NCI-H187 (cell line): Measurements from ENCODE around the gene SMARCB1.
A peak's percentile ranks its signal among the peaks of the same experiment; 100 is the strongest.

Source experiments
- DNase-seq, 2 experiments: peaks; one replicate each; lab custom pipeline; 2025; lab: John Stamatoyannopoulos, UW

Gene SMARCB1

DNA sequence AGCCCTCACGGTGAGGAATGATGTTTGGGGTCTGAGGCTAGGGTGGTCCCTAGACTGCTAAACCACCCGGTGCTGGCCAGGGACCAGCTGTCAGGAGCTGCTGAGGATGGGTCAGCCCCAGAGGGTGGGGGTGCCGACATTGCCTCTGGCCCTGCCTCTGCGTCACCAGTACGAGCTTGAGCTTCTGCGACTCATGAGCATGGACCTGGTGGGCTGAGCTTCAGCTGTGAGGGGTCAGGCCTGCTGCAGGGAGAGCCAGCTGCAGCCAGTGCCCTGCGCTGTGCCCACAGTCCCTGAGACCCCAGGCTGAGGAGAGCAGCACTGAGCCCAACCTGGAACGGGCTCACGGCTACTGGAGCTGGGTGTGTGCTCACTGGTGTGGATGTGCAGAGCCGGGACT, 45.0 kb downstream of the SMARCB1 start:
- DNase-seq, result no peak

DNA sequence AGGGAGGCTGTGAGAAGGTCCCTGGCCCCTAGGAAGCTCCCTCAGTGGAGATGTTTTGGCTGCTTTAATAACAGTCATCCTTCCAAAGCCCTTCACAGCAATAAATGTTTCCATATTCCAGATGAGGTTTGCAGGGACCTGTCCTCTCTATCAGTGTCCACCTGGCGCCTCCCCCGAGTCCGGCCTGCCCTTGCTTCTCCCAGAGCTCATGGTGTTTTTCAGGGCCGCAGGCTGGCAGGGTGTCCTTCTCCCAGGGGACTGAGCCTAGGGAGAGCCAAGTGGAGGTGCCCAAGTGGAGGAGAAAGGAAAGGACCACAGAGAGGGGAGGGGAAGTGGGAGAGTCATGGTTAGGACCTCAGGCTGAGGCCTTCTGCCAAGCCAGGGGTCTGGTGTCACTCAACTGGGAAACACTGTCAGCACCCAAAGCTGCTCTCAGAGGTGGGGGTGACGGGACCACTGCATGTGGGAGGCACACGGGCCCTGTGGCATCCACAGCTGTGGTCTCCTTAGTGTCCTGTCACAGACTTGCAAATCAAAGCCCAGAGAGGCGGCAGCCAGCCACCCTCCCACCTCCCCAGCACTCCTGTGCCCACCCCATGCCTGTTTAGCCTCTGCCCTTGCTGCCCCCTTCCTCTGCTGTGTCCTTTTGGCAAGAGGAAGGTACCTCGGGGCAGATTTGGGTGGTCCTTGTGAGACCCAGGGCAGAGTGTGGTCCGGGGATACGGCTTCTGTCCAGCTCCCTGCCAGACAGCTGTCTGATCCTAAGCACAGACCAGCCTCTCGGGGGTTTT, 45.7 kb downstream of the SMARCB1 start:
- no peak for DNase-seq

DNA sequence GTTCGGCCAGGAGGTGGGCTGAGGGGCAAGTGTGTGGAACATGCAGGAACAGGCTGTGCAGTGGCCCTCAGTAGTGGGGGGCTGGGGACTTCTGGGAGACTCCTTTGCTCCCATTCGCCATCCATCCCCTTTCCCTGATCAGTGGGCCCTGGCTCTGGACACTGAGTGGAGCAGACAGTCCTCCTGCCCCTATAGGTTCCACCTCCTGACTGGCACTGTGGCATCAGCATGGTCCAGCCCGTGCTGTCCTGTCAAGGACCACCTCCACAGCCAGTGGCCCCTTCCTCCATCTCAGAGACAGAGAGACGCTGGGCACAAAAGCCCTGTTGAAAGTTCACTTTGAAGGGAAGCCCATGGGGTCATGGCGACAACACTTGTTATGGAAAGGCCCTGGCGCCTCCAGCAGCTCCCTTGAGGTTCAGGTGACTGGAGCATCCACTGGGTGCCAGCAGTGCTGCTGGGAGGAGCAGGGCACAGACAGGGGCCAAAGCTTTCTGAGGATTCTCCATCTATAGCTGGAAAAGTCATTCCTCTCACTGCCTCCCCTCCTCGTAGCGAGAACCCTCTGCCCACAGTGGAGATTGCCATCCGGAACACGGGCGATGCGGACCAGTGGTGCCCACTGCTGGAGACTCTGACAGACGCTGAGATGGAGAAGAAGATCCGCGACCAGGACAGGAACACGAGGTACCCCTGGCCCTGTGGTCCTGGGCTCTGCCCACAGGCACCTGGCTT, 46.4 kb downstream of the SMARCB1 start:
- no peak for DNase-seq

DNA sequence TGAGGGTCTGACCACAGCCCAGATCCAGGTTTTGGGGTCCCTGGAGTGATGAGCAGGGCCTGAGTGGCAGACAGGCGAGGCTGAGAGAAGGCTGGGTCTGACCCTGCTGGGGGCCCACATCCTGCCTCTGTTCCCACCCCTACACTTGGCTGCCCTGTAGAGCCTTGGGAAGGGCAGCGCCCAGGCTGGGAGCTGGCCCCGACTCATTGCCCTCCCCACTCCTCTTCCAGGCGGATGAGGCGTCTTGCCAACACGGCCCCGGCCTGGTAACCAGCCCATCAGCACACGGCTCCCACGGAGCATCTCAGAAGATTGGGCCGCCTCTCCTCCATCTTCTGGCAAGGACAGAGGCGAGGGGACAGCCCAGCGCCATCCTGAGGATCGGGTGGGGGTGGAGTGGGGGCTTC, 47.1 kb downstream of the SMARCB1 start:
- DNase-seq, result no peak

DNA sequence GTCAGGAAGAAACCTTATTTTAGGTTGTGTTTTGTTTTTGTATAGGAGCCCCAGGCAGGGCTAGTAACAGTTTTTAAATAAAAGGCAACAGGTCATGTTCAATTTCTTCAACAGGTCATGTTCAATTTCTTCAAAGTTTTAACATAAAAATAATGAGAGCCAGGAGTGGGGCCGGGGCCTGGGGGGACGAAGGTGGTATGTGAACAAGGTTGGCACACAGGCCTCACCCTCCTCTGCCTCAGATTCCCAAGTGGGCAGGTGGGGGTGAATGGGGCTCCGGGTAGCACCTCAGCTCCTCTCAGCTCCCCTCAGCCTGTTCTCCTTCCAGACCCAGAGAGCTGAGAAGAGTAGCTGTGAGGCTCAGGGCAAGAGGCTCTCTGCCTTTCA, 47.6 kb downstream of the SMARCB1 start:
- no peak for DNase-seq

DNA sequence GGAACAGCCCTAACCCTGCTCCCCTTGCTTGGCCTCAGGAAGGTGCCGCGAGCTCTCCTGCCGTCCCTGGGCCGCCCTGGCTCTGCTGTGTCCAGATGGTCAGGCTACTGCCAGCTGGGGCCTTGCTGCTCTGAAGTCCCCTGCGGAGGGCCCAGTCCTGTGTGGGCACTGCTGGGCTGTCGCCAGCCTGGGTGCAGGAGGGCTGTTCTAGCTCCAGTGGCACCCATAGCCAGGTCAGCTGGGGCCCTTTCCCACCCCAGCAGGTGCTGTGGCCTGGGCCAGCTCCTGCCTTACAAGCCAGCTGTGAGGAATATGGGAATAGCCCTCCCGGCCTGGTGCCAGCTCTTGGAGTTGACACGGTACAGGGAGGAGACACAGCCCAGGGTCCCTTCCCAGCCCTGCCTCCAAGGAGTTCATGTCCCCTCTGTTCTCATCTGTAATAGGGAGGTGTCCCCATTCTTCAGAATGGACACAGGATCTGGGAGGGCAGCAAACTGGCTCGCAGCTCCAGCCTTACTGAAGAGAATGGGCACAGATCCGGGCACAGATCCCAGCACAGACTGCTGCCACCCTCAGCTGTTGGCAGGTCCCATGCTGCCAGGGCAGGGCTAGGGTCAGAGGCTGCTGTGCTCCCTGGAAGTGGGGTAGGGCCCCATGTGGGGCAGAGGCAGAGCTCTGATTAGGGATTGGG, 48.2 kb downstream of the SMARCB1 start:
- DNase-seq, result no peak

DNA sequence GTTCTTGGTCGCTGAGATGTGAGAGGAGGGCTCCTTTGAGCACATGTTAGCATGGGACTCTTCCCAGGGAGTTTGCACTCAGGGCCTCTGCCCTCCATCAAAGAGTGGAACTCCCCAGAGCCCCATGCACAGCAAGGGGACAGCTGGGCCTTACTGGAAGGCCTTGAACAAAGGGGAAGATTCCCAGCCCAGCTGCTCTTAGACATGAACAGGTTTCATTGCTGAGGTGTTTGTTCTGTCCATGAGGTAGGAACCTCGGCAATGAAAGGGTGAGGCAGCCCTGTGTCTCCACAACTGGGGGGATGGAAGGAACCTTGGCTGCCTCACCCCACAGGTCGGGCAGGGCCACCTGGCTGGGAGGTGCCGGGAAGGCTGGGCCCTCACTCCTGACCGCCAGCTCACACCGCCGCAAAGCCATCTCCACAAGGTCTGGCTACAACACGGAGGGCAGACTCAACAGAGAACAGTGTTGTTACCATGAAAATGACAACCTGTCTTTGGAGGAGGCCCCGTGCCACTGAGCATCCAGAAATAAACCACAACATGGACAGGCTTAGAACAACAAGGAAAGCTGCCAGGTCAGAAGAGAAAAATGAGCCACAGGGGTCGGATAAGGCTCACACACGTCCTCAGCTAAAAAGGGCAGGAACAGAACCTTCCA, 48.8 kb downstream of the SMARCB1 start:
- no peak for DNase-seq

DNA sequence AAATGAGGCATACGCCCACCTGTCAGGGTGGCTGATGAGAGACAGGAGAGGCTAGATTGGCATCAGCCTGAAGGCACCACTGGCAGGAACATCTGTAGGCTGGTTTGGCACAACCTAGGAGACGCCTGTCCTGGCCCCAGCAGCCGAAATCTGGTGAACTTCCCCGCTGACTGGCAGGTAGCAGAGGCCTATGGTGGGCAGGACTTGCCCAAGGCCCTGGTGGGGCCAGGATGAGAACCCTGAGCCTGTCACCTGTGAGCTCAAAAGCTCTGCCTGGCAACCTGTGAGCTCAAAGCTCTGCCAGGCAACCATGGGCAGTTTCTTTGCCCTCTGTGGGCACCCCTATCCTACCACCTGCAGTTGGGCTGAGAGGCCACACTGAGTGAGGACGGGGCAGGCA, 49.5 kb downstream of the SMARCB1 start:
- DNase-seq, result no peak

DNA sequence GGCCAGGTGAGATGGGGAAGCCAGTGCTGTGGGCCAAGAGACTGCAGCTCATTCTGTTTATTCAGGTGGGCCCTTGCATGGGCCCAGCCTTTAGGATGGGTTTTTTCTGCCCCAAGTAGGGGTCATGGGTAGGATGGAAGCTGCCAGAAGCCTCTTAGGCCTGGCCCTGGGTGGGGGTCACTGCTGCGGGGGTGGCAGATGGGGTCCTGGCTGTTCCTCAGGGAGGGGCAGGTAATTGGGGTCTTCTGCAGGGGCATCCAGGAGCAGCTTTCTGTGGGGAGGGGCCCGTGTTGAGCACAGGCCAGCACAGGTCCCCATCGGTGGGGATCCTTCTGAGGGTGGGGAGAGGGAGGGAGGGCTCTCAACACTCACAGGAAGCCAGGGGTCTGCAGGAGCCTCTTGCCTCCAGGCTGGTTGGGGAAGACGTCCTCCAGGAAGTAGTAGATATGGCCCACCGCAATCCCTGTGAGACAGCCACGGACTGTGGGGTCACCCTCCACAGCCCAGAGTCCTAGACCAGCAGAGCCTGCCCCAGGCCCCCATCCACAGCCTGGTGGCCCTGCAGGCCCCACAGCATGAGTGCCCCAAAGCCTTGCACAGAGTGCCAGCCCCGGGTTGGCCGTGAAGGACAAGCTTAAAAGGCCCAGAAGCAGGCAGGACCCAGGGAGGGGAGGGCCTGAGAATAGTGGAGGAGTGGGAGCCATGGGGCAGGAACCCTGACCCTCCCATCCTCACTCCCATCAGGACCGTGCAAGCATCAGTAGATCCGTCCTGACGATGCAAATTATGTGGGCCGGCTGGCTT, 50.1 kb downstream of the SMARCB1 start:
- no peak for DNase-seq

DNA sequence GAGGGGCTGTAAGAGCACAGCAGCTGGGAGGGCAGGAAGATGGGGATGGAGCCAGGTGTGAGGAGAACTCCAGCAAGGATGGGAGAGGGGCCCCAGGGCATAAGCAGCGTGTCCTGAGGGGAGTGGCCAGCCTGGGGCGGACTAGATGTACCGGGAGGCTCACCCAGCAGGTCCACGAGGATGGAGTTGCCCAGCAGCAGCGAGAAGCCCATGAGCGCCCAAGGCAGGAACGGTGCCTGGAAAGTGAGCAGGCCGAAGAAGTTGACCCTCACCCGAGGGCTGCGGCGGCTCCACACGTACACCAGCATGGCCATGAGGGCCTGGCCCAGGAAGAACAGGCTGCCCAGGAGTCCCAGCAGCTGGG, 50.7 kb downstream of the SMARCB1 start:
- no peak for DNase-seq

DNA sequence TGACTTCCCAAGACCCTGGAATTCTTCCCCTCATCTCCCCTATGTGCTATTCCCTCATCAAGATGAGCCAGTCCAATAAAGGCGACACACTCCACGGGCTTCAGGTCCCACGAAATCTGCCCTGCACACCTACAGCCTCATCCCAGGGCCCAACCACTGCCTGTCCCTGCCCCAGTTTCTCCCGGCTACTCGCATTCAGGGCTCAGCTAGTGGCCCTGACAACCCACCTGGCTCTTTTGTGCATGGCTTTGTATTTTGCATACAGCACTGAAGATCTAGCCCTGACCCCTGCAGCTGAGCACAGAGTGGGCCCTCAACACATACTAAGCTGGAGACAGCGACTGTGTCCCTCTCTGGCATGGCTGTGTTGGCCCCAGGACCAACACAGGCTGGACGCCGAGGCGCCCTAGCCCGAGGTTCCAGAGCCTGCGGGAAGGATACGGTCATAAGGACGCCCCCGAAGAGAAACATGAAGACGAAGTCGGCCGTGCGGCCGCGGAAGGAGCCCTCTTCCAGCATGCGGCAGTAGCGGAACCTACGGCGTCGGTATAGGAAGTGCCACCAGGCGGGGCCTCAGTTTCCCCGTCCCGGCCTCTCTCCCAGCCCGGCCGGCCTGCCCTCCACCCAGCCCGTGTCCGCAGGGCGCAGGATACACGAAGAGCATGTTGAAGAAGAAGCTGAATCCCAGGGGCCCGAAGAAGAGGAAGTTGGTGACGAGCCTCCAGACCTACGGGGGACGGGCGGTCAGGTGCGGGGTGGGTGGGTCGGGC, 51.3 kb downstream of the SMARCB1 start:
- DNase-seq, result no peak

DNA sequence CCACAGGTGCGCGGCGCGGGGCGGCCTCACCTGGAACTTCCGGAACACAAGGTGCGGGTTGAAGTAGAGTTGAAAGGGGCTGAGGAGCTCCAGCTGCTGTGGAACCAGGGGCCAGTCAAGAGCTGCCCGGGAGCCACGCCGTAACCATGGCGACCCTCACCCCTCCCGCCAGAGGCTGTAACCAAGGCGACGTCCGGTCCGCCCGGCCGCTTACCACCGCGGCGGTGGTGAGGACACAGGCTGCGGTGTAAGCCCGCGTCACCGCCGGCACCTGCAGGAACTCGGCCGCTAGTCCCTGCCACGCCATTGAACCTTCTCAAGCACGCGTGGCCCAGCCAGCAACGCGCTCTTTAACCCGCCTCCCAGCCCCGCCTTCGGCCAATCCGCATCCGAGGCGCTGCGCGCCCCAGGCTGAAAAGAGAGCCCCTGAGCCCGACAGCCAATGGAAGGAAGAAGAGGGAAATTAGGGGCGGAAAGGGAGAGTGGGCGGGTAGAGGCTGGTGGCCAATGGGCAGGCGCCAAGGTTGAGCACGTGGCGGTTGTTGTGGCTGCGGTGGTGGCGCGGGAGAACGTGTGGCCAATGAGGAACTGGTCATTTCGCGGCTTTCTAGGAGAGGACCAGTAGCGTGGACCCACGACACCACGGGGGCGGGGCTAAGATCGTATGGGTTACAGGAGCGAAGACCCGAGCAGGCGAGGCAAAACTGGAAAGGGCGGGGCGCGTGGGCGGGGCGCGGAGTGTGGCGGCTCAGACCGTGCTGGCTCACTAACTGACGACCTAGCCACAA, 52.1 kb downstream of the SMARCB1 start, which contains the start of gene DERL3:
Gene DERL3, minus strand, starts transcription at position 326 of the 788 bp plus-strand sequence. Its CDS starts 19 bp downstream, at position 307.
- peak; percentile 86 to 94 for DNase-seq

DNA sequence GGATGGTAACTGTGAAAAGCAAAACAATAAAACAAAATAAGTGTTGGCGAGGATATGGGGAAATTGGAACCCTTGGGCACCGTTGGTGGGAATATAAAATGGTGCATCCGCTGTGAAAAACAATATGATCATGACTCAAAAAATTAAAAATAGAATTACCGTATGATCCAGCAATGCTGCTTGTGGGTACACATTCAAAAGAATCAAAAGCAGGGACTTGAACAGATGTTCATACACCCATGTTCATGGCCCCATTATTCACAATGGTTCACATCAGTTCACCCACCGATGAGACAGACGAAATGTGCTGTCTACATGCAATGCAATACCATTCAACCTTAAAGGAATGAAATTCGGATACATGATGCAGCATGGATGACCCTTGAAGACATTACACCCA, 53.3 kb downstream of the SMARCB1 start:
- DNase-seq, result no peak

DNA sequence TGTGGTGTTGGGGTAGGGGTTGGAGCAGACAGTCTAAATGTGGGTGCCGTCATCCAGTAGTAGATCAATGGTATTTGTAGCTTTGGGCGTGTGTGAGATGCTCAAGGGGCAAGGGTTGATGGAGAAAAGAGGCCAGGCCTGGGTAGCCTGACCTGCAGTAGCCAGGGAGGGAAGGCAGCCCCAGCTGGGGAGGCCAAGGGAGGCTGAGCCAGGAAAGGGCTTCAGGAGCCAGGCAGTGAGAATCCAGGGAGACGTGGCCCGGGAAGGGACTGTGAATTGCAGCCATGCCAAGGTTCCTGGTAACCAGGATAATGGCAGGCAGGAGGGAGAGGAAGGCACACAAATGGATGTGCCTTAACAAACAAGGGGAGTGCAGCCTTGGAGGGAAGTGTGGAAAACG, 54.5 kb downstream of the SMARCB1 start:
- DNase-seq, result no peak

DNA sequence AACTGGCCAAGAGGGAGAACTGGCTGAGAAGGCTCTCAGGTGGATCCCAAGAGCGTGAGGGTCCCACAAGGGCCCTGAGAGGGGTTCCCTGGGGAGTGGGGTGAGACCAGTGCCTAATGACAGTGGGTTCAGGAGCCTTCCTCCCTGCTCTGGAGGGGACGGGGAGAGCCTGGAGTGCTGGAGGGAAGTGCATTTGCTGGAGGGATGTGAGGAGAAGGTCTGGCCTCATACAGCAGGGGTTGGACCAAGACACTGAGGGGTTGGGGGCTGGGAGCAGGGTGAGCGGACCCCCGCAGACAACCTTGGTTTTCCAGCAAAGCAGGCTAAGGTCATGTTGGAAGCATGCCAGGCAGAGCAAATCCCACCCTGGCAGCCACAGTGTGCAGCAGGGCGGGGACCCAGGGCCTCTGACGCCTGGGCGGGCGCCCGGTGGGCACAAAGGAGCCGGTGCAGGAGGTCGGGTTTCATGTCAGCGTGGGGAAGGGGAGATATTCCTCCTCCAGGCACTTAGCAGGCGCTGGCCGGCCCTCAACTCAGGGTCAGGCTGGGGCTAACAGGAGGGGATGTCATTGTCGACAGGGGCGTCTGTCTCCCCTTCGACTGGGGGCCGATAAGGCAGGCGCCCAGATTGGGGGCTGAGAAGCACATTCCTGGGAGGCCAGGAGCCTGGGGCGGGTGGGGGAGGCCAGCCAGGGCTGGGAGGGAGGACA, 55.1 kb downstream of the SMARCB1 start:
- DNase-seq, result no peak

DNA sequence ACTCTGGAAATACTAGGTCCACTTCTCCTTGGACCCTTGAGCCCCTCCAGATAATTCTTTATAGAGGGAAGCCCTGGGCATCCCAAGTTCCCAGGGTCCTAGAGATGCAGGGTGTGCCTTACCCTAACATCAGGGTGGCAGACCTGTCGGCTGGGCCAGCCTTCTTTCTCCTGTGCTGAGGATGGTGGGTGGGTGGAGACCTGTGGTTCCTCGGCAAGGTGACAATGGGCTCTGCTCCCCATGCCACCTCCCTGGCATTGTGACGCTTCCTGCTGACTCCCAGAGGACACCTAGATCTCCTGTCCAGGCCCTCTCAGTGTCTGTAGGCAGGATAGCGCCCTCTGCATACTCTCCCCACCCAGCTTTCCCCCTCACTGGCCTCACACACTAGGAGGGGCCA, 55.8 kb downstream of the SMARCB1 start:
- no peak for DNase-seq

DNA sequence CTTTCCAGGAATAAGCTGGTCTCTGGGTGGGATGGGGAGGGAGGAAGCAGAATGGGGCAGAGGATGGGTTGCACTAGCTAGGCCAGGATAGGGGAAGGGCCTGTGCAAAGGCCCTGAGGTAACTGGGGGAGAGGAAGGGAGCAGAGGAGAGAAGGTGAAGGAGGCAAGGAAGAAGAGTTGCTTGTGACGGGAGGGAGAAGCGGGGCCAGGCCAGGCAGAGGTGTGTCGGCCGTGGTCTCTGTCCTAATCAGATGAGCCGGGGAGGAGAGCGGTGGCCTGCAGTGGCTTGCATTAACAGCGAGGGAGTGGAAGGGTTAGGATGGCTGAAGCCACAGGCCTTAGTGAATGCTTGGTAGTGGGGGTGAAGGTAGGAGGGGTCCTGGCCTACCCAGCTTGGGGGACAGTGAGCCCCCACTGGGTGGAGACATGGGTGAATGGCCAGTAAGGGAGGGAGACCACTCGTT, 58.0 kb downstream of the SMARCB1 start:
- no peak for DNase-seq

DNA sequence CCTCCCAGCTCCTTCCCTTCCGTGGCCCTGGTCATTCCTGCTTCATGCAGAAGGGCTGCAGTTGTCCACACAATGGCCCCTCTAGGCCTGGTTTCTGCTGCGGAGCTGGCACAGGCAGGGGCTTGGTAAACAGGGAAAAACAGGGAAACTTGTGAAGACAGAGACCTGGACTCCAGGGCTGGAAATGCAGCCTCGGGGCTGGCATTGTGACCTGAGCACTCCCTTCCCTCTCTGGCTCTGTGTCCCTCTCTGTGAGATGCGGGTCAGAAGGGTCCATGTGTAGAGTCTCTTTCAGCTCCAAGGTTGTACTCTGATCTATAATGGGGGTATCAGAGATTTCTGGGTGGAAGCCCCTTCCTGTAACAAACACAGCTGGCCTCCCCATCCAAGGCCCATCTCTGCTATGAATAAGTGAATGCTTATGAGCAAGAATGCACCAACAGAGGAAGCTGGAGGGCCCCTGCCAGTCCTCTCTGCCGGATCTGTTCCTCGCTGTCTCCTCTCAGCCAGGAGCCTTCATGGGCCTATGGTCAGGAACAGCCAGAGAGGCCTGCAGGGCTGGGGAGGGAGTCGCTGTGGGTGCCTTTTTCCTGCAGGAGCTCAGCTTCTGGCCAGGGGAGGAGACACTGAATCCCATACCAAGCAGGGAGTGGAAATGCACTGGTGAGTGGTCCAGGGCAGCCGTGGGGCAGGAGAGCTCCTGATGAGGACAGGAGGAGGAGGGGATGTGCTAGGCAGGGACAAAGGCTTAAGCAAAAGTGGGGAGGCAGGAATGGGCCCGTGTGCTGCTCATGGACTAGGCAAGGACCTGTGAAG, 58.7 kb downstream of the SMARCB1 start:
- no peak for DNase-seq
